ENCODE results near the gene MAP3K8. TPM values are rescaled to one million over a fixed set of nuclear protein-coding genes. Genes with fewer than 3 reads are reported as not detected.

The MAP3K8 gene
- total and polyA plus RNA-seq, 2 donors (not counting 3 experiments of a cell fraction or from before 2014, with no cell fraction given), result 5.2 to 10.6 TPM

DNA sequence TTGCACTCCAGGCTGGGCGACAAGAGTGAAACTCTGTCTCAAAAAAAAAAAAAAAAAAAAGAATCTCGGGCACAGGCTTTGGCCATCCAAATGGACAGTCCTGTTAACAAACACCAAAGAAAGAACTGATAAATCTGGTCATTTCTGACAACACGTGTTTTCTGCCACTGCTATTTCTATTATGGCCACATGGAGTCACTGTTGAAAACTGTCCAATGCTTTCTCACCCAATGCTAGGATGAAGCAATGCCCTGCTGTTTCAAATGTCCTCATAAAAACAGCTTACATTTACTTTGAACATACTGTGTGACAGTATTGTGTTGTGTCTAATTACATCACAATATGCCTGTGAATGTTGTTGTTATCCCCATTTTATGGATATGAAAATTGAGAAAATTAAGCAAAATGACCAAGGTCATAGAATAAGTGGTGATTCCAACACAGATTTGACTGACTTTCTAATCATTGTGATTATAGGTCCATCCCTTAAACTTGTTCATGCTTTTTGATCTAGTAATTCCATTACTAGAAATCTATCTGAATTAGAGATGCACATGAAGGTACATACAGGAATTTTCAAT lies 19.9 kb upstream of the MAP3K8 start:
- FAIRE-seq (peak; percentile 96), DNase-seq (ENCODE audit: low read depth, low spot score) (peak; percentile 69)
- H3K4me1 ChIP-seq (ENCODE audit: control insufficient read depth, extremely low read depth, insufficient read depth, low read length), result peaks cover 2% of the 10 kb centered on the region
- no TSS peak for BruUV-seq (replicated peaks)
- no peak overlapping the region for H3K27ac ChIP-seq (ENCODE audit: insufficient read depth, low read depth, low read length)
- no peak overlapping the region for H3K4me2 ChIP-seq (ENCODE audit: insufficient read depth, low read length)
- H3K9ac ChIP-seq (replicated peaks; ENCODE audit: extremely low read depth, insufficient read depth, low read length), result no peak overlapping the region
- H3K4me3 ChIP-seq (replicated peaks in 1 of 3; ENCODE audit: insufficient read depth in 1 of 3, low read depth in 1 of 3, low read length in 3 of 3), result no peak overlapping the region
- ChIA-PET CTCF (interaction anchor here (0.6 to 5.0 kb wide), 23 partner anchors 9 to 257 kb away, joined by 3 to 100 read pairs (median 4); partner anchors contain the start of gene MAP3K8), POLR2A (no interaction called here)
- no peaks in the 10 kb centered on the region for H3K36me3 ChIP-seq (ENCODE audit: control insufficient read depth in 2 of 2, extremely low read depth in 1 of 2, insufficient read depth in 2 of 2, low read length in 2 of 2)
- H3K9me1 ChIP-seq (replicated peaks; ENCODE audit: control insufficient read depth, extremely low read depth, insufficient read depth, low read length), result no peaks in the 10 kb centered on the region
- intact Hi-C loops (cut with micrococcal nuclease) (loop anchor here (1.0 kb wide), 3 partner anchors 22 to 177 kb away; no protein-coding TSS in a partner anchor), dilution Hi-C loops (cut with MboI; ENCODE audit: extremely low pct_ligation_motif_present, low sequenced_read_pairs) (no loop called here)
- TF ChIP-seq CTCF (IDR thresholded peaks at IDR 0.05; ENCODE audit: extremely low read depth in 1 of 2, insufficient read depth in 1 of 2, low read depth in 1 of 2, low read length in 2 of 2), result peak; percentile 59 to 64
- TF ChIP-seq, protein P1, sequence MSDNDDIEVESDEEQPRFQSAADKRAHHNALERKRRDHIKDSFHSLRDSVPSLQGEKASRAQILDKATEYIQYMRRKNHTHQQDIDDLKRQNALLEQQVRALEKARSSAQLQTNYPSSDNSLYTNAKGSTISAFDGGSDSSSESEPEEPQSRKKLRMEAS (IDR thresholded peaks at IDR 0.05; ENCODE audit: insufficient read depth, insufficient read length), result peak; percentile 89
- no peak for TF ChIP-seq EZH2 (IDR thresholded peaks at IDR 0.05; ENCODE audit: borderline replicate concordance, low read depth, low read length, severe bottlenecking)
- H3K79me2 ChIP-seq (ENCODE audit: control insufficient read depth, insufficient read depth, low read length), result no peaks in the 10 kb centered on the region
- no peaks in the 10 kb centered on the region for H3K27me3 ChIP-seq (ENCODE audit: control insufficient read depth in 2 of 2, insufficient read depth in 2 of 2, low read length in 2 of 2)
- H3K9me3 ChIP-seq (replicated peaks; ENCODE audit: control insufficient read depth, insufficient read depth, low read length), result no peaks in the 10 kb centered on the region
- no peaks in the 10 kb centered on the region for H4K20me1 ChIP-seq (replicated peaks; ENCODE audit: control insufficient read depth, extremely low read depth, insufficient read depth, low read length)
- no peak overlapping the region for H2AFZ ChIP-seq (ENCODE audit: low read depth, low read length)

GRCh38 chr10:30415593-30415992 lies 18.4 kb upstream of the MAP3K8 start:
- Histone ChIP-seq H3K4me3 (replicated peaks in 1 of 3; ENCODE audit: insufficient read depth in 1 of 3, low read depth in 1 of 3, low read length in 3 of 3) (no peak overlapping the region), H4K20me1 (replicated peaks; ENCODE audit: control insufficient read depth, extremely low read depth, insufficient read depth, low read length) (no peaks in the 10 kb centered on the region), H3K9me1 (replicated peaks; ENCODE audit: control insufficient read depth, extremely low read depth, insufficient read depth, low read length) (no peaks in the 10 kb centered on the region), H3K4me1 (ENCODE audit: control insufficient read depth, extremely low read depth, insufficient read depth, low read length) (peaks cover 2% of the 10 kb centered on the region), H3K27ac (ENCODE audit: insufficient read depth, low read depth, low read length) (no peak overlapping the region), H3K36me3 (ENCODE audit: control insufficient read depth in 2 of 2, extremely low read depth in 1 of 2, insufficient read depth in 2 of 2, low read length in 2 of 2) (no peaks in the 10 kb centered on the region), H3K9ac (replicated peaks; ENCODE audit: extremely low read depth, insufficient read depth, low read length) (no peak overlapping the region), H2AFZ (ENCODE audit: low read depth, low read length) (no peak overlapping the region), H3K4me2 (ENCODE audit: insufficient read depth, low read length) (no peak overlapping the region), H3K27me3 (ENCODE audit: control insufficient read depth in 2 of 2, insufficient read depth in 2 of 2, low read length in 2 of 2) (no peaks in the 10 kb centered on the region), H3K79me2 (ENCODE audit: control insufficient read depth, insufficient read depth, low read length) (no peaks in the 10 kb centered on the region), H3K9me3 (replicated peaks; ENCODE audit: control insufficient read depth, insufficient read depth, low read length) (no peaks in the 10 kb centered on the region)
- FAIRE-seq (no peak), DNase-seq (ENCODE audit: low read depth, low spot score) (no peak)
- dilution Hi-C loops (cut with MboI; ENCODE audit: extremely low pct_ligation_motif_present, low sequenced_read_pairs), result no loop called here
- no TSS peak for BruUV-seq (replicated peaks)
- ChIA-PET CTCF (interaction anchor here (0.9 to 3.0 kb wide), 3 partner anchors 19 to 176 kb away, joined by 3 to 26 read pairs (median 3); no protein-coding TSS in a partner anchor), POLR2A (no interaction called here)
- intact Hi-C loops (cut with micrococcal nuclease), result no loop called here
- TF ChIP-seq POLR2AphosphoS5 (IDR thresholded peaks at IDR 0.05; ENCODE audit: insufficient read depth, low read depth, low read length) (no peak), POLR2A (IDR thresholded peaks at IDR 0.05; ENCODE audit: low read depth, low read length) (no peak), FOS (IDR thresholded peaks at IDR 0.05; ENCODE audit: borderline replicate concordance, insufficient read depth, low read length) (no peak), JUN (IDR thresholded peaks at IDR 0.05; ENCODE audit: borderline replicate concordance, insufficient read depth, insufficient read length, low read depth) (no peak), EZH2 (IDR thresholded peaks at IDR 0.05; ENCODE audit: borderline replicate concordance, low read depth, low read length, severe bottlenecking) (no peak), CTCF (IDR thresholded peaks at IDR 0.05; ENCODE audit: extremely low read depth in 1 of 2, insufficient read depth in 1 of 2, low read depth in 1 of 2, low read length in 2 of 2) (no peak), GATA2 (IDR thresholded peaks at IDR 0.05; ENCODE audit: insufficient read depth, insufficient read length, low read depth, low read length) (no peak), MYC (IDR thresholded peaks at IDR 0.05; ENCODE audit: low read depth, low read length) (no peak)
- TF ChIP-seq, protein P1 (IDR thresholded peaks at IDR 0.05; ENCODE audit: insufficient read depth, insufficient read length), result no peak

Data from endothelial cell of umbilical vein (primary cell).